ENCODE measurements around the gene MAGEB2.

DNA sequence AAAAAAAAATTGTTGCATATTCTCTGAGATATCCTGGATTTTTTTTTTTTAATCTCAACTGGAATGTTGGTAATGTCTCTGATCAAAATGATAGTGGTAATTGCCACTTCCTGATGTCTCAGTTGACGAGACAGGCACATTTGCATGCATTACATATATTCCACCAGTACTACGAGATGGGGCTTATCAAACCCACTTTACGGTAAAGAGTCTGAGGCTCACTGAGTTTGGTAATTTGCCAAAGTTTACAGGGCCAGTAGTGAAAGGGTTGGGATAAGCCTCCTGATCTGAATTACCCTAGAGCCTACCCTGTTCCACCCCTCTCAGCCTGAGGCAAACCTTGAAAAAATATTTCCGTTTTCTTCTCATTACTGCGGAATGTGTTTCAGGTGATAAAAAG lies 5.3 kb downstream of the MAGEB2 start:
- TF ChIP-seq YY1 (IDR thresholded peaks at IDR 0.05; ENCODE audit: low read depth) (no peak), RAD21 (IDR thresholded peaks at IDR 0.05; ENCODE audit: low read depth) (no peak), FOXM1 (IDR thresholded peaks at IDR 0.05; ENCODE audit: borderline replicate concordance, low read depth) (no peak), TAF1 (IDR thresholded peaks at IDR 0.05; ENCODE audit: low read depth) (no peak), NFIC (IDR thresholded peaks at IDR 0.05) (no peak), CEBPB (IDR thresholded peaks at IDR 0.05) (no peak), TEAD4 (IDR thresholded peaks at IDR 0.05) (no peak), EP300 (IDR thresholded peaks at IDR 0.05; ENCODE audit: borderline replicate concordance) (no peak)
- TF ChIP-seq, protein P1, sequence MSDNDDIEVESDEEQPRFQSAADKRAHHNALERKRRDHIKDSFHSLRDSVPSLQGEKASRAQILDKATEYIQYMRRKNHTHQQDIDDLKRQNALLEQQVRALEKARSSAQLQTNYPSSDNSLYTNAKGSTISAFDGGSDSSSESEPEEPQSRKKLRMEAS (IDR thresholded peaks at IDR 0.05), result no peak
- TF ChIP-seq, protein P2, sequence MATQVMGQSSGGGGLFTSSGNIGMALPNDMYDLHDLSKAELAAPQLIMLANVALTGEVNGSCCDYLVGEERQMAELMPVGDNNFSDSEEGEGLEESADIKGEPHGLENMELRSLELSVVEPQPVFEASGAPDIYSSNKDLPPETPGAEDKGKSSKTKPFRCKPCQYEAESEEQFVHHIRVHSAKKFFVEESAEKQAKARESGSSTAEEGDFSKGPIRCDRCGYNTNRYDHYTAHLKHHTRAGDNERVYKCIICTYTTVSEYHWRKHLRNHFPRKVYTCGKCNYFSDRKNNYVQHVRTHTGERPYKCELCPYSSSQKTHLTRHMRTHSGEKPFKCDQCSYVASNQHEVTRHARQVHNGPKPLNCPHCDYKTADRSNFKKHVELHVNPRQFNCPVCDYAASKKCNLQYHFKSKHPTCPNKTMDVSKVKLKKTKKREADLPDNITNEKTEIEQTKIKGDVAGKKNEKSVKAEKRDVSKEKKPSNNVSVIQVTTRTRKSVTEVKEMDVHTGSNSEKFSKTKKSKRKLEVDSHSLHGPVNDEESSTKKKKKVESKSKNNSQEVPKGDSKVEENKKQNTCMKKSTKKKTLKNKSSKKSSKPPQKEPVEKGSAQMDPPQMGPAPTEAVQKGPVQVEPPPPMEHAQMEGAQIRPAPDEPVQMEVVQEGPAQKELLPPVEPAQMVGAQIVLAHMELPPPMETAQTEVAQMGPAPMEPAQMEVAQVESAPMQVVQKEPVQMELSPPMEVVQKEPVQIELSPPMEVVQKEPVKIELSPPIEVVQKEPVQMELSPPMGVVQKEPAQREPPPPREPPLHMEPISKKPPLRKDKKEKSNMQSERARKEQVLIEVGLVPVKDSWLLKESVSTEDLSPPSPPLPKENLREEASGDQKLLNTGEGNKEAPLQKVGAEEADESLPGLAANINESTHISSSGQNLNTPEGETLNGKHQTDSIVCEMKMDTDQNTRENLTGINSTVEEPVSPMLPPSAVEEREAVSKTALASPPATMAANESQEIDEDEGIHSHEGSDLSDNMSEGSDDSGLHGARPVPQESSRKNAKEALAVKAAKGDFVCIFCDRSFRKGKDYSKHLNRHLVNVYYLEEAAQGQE (IDR thresholded peaks at IDR 0.05; ENCODE audit: low read depth), result no peak

All from Ishikawa (cell line).